HG02943 (cell line): ENCODE results near the gene IL4R.

ENCODE experiments used
- ATAC-seq: cut with Tn5 transposase; IDR thresholded peaks from one replicate; pipeline ENCODE4 v1.9.1; 2021; ENCODE audit warnings: mild to moderate bottlenecking, low read depth, moderate library complexity; ENCODE audit not compliant: unreplicated experiment

Gene IL4R

DNA sequence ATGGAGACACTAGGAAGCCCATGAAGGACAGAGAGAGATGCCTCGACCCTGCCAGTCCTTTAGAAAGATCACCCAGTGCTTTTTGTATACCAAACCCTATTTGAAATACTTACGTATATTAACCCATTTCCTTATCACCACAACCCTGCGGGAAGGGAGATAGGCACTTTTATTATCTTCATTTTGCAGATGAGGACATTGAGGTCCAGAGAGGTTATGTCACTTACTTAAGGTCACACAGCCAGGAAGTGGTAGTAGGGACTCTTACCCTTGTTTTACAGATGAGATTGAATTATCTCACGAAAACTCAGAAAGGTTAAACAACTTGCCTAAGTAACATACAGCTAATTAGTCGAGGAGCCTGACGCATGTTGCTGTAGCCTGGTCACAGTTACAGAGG is 38.2 kb downstream of the IL4R start:
- no peak for ATAC-seq

DNA sequence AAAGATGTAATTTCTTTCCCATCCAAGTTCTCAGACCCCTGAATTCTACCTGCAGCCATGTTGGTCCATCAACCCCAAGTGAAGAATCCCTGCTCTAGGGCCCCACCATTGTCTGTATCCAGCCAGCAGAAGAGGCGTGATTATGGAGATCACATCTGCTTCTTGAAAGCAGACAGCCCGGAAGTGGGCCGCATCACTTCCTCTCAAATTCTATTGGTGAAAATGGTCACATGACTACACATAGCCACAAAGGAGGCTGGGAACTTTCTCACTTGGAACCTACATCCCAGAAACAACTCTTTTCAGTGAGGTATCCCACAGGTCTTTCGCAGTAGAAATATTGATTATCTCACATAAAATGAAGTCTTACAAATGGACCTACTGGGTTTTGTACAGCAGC is 40.1 kb downstream of the IL4R start:
- ATAC-seq, result no peak

DNA sequence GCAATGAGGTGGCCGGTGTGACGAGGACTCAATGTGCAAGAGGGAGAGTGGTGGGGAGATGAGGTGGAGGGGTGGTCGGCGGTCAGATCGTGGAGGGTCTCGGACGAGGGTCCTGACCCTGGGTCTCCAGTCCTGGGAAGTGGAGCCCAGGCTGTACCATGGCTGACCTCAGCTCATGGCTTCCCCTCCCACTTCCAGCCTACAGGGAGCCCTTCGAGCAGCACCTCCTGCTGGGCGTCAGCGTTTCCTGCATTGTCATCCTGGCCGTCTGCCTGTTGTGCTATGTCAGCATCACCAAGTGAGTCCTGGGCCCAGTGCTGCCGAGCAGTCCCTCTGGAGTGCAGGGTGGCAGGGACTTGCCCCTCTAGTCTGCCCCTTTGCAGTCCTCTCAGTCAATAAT is 41.8 kb downstream of the IL4R start:
- no peak for ATAC-seq

DNA sequence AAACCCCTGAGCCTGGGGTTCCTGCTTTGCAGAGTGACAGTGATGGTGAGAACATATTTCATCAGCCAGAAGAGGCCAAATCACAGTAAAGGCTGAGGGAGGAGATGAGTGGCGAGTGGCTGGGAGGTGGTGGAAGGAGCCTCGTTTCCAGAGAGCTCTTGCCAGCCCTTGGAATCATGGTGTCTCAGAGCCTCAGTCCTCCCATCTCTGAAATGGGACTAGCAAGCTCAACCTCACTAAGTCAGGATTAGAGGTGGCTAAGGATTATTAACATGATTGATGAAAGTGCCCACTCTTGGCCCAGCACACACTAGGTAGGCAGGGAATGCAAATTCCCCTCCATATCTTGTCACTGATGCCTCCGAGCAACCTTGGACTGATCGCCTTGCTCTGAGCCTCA is 43.0 kb downstream of the IL4R start:
- ATAC-seq, result no peak

DNA sequence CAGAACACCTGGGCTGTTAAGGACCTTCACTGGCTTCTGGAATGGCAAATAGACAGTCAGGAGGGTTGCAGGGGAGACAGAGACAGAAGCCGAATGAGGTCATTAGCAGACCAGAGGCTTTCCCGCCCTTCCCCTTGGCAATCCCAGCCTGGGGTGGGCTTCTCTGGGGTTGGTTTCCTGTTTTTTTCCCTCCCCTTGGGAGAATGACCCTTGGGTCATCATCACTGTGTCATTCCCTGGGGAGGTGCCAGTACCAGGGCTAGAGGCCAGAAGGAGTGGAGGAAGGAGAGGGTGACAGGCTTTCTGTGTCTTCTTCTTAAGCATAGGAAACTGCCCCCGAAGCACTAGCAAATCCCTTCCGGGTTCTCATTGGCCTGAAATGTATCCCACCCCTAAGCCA is 45.3 kb downstream of the IL4R start:
- ATAC-seq, result no peak

DNA sequence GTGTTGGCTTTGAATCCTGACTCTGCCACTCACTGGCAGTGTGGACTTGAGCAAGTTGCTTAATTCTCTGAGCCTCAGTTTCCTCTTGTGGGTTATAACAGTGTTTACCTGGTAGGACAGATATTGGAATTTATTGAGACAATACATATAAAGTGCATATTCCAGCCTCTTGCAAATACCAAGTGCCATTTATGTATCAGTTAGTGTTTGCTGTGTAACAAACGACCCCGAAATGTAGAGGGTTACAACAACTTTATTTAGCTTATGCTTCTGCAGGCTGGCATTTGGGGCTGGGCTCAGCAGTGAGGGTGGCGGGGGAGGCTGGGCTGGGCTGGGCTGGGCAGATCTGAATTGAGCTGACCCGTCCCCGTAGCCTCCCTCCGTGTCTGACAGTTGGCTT is 45.8 kb downstream of the IL4R start:
- ATAC-seq, result no peak

DNA sequence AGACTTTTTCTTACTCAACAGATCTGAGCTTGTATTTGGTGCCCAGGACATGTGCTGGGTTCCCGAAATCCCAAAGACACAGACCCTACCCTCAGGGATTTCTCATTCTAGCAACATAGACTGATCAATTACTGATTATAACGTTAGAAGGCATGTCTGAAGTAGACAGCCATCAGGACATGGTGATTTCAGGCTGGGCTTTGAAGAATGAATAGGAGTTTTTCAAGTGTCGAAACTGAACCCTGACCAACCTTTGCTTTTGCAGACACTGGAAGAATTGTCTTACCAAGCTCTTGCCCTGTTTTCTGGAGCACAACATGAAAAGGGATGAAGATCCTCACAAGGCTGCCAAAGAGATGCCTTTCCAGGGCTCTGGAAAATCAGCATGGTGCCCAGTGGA is 48.2 kb downstream of the IL4R start:
- ATAC-seq, result no peak

DNA sequence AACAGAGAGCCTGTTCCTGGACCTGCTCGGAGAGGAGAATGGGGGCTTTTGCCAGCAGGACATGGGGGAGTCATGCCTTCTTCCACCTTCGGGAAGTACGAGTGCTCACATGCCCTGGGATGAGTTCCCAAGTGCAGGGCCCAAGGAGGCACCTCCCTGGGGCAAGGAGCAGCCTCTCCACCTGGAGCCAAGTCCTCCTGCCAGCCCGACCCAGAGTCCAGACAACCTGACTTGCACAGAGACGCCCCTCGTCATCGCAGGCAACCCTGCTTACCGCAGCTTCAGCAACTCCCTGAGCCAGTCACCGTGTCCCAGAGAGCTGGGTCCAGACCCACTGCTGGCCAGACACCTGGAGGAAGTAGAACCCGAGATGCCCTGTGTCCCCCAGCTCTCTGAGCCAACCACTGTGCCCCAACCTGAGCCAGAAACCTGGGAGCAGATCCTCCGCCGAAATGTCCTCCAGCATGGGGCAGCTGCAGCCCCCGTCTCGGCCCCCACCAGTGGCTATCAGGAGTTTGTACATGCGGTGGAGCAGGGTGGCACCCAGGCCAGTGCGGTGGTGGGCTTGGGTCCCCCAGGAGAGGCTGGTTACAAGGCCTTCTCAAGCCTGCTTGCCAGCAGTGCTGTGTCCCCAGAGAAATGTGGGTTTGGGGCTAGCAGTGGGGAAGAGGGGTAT is 48.9 kb downstream of the IL4R start:
- no peak for ATAC-seq

DNA sequence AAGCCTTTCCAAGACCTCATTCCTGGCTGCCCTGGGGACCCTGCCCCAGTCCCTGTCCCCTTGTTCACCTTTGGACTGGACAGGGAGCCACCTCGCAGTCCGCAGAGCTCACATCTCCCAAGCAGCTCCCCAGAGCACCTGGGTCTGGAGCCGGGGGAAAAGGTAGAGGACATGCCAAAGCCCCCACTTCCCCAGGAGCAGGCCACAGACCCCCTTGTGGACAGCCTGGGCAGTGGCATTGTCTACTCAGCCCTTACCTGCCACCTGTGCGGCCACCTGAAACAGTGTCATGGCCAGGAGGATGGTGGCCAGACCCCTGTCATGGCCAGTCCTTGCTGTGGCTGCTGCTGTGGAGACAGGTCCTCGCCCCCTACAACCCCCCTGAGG is 49.5 kb downstream of the IL4R start:
- ATAC-seq, result no peak

DNA sequence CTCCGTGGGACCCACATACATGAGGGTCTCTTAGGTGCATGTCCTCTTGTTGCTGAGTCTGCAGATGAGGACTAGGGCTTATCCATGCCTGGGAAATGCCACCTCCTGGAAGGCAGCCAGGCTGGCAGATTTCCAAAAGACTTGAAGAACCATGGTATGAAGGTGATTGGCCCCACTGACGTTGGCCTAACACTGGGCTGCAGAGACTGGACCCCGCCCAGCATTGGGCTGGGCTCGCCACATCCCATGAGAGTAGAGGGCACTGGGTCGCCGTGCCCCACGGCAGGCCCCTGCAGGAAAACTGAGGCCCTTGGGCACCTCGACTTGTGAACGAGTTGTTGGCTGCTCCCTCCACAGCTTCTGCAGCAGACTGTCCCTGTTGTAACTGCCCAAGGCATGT is 50.0 kb downstream of the IL4R start:
- no peak for ATAC-seq

DNA sequence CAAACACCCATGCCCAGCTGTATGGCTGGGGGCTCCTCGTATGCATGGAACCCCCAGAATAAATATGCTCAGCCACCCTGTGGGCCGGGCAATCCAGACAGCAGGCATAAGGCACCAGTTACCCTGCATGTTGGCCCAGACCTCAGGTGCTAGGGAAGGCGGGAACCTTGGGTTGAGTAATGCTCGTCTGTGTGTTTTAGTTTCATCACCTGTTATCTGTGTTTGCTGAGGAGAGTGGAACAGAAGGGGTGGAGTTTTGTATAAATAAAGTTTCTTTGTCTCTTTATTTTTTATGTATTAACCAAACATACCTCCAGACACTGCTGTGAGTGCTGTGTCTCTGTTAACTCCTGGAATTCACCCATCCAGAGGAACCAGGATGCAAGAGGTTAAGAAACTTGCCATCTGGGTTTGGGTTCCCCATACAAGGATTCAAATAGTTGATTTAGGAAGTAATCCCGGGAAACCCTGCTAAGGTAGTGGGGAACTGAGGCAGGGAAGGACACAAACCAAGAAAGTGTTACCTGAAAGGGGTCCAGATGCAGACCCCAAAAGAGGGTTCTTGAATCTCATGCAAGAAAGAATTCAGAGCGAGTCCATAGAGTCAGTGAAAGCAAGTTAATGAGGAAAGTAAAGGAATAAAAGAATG is 50.8 kb downstream of the IL4R start:
- ATAC-seq, result no peak

DNA sequence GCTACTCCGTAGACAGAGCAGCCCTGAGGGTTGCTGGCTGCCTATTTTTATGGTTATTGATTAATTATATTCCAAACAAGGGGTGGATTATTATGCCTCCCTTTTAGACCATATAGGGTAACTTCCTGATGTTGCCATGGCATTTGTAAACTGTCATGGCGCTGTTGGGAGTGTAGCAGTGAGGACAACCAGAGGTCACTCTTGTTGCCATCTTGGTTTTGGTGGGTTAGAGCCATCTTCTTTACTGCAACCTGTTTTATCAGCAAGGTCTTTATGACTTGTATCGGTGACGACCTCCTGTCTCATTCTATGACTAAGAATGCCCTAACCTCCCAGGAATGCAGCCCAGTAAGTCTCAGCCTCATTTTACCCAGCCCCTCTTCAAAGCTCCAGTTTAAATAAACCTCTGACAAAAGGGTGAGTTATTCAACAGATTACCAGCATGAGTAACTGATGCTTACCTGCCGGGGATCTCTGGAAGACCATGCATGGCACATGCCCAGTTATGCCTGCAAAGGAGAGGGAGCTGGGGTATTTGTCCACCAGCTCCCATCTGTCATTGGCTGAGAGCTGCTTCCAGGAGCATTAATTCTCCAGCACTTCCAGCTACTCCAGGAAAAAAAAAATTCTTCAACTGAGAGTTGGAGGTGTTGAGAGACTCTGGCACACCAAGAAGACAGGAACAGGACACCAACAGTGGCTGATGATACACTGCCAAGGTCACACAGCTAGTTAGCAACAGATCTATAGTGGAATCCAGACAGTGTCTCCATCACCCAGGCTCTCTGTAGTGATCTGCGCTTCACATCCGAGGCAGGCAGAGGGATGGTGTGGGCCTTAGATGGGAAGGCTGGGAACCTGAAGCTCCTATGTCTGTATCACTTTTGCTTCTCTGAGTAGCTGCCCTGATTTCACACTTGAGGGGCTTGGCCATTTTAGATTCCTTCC is 51.6 kb downstream of the IL4R start:
- ATAC-seq, result no peak

DNA sequence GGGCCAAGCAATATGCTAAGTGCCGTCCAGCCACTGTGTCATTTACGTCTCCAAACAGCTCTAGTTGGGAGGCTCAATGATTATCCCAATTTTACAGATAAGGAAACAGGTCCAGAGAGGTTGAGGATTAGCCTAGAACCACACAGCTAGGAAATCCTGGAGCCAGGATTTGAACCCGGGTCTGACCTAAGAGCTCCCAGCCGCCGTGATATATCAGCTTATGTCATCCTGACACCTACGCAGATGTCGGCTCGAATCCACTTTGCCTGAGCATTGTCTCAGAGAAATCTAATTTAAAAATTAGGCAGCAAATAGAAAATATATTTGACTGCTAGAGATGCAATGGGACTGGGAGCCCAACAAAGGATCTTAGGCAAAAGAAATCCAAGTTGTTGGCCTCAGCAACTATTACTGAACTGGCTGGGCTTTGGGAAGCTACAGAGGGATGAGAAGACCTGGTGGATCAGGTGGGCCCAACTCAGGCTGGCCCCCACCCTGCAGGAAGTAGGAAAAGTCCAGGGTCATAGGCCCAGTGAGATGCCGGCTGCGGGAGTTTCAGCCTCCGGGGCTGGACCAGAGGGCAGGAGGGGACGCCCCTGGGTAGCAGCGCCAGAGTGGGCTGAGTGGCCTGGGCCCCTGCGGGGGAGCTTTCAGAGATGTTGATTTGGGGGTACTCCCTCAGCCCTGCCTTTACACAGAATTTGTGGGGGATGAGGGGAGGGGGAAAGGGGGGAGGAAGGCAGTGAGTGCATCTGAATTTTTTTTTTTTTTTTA is 53.1 kb downstream of the IL4R start:
- ATAC-seq, result peak; percentile 14

DNA sequence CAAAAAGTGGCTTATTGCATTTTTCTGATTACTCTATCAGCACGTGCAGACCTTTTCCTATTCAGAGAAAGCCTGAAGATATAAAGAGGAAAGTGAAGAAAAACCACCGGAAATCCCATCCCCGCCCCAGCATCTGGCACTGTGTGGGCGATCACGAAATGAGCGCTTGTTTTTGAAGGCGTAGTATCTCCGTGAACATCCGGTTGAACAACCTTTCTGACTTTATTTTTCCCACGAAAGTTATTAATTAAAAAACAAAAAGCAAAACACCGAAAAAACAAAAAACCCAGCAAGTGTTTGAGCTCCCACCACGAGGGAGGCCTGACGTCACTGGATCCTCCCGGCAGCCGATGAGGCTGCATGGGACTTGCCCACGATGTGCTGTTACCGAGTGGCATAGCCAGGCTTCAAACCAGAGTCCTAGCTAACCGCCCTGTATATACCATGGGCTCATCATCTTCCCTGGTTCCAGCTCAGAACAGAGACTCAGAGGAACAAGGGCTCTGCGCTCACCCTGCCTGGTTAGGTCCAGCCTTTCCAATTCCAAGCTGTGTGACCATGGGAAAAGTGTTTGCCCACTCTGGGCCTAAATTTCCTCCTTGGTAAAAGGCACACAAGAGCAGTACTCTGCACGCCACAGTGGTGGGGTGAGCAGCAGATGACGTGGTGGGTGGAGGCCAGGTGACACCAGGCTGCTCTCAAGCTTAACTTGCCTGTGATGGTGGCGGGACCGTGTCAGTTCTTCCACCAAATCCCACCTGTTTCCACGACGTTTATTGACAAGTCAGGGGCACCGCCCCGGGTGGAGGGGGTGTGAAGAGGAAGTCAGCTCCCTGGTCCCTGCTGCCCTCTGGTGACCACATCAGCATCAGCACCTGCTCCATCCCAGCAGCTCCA is 53.9 kb downstream of the IL4R start:
- ATAC-seq, result peak; percentile 69

DNA sequence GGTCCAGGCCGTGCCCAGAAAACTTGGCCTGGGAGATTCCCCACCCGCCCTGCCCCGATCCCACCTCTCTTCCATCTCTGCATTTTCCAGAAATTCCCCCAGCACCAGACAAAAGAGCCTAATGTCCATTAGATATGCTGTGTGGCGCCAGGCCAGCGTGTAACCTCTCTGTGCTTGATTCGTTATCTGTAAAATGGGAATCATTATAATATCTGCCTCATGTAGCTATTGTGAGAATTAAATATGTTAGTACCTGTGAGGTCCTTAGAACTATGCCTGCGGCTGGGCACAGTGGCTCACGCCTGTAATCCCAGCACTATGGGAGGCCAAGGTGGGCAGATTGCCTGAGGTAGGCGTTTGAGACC is 54.6 kb downstream of the IL4R start:
- no peak for ATAC-seq

DNA sequence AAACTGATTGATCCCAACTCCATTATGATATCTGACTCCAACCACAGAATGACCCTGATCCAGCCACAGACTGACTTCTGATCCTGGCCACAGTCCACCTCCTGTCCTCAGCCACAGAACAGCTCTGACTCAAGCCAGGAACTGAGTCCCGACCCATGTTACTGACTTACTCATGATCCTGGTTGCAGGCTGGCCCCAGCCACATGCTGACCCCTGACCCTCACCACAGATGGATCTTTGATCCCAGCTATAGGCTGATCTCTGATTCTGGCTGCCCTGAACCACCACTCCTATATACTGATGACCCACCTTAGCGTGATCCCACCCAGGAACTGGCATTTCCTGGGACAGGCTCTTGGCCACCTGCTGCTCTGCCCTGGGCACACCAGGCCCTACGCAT is 56.0 kb downstream of the IL4R start:
- no peak for ATAC-seq

DNA sequence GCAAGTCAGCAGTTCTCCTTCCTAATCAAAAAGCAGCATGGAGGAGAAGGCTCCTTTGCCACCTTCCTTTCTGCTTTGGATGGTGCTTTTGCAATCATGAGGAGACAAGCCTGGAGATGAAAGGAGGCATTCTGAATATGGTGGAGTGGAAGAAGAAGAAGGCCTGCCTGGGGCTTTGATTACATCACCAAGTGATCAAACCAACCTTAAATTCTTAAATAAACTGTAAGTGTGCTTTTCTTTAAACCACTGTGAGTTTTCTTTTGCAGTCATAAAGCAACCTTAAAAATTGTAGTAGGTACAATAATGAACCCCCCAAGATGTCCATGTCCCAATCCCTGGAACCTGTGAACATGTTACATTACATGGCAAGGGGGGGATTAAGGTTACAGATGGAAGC is 56.5 kb downstream of the IL4R start:
- no peak for ATAC-seq

DNA sequence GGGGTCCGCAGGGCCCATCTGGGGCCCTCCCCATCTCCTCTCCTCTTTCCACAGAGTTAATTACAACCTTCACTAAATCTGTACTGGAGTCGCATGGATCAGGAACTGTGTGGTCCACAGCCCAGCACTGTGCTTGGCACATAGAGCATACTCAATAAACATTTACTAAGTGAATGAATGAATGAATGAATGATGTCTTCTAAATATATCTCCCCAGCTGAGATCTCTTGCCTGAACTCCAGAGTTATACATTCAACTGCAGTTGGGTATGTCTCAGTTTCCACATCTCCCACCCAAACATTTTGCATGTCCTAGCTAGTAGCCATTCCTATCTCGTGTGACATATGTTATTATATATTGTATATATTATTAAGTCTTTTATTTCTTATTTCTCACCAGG is 59.5 kb downstream of the IL4R start:
- ATAC-seq, result no peak

DNA sequence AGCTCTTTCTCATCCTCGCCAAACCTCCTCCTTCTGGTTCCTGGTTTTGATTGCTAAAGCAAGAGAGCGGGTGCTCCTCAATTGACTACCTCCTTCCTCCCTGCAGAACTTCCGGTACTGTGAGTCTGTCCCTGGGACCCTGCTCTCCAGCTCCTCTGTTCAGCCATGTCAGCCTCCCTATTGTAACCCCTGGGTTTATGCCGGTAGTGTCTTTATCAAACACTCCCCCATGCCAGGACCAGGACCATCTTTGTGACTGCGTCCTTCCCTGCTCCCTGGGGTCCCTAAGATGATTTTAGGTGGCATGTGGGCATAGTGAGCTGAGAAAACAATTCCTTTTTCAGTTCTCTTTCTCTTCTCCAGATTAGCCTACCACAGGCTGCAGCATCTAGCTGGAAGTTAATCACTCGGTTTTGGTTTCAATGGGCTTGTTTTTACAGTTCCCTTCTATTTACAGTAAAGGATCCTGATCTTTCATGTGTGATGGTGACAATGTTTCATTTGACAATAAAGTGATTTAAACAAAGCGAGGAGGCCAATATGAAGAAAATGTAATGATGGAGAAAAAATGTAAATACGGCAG is 60.5 kb downstream of the IL4R start:
- no peak for ATAC-seq
